Peyer's patch (tissue), 4 donors: ENCODE measurements around the gene ZNF729. TPM values are rescaled to one million over a fixed set of nuclear protein-coding genes. Genes with fewer than 3 reads are reported as not detected.

Experiments used
- DNase-seq, 3 donors: peaks; one replicate each; pipeline ENCODE4 v3.0.0-alpha.2; 2017 to 2019
- H3K27ac ChIP-seq, 4 donors: fragments of 200-600 bp; sonication (generic); one replicate each; pipeline ENCODE4 v1.5.1; 2016 to 2019
- H3K27me3 ChIP-seq, 2 donors: fragments of 200-600 bp; sonication (generic); one replicate each; pipeline ENCODE4 v1.5.1; 2019
- H3K36me3 ChIP-seq, 3 donors: fragments of 200-600 bp; sonication (generic); one replicate each; pipeline ENCODE4 v1.5.1; 2016 to 2019
- H3K4me1 ChIP-seq, 4 donors: fragments of 200-600 bp; sonication (generic); one replicate each; pipeline ENCODE4 v1.5.1; 2016 to 2019
- H3K4me3 ChIP-seq, 4 donors: fragments of 200-600 bp; sonication (generic); 1 replicate in 3 of 4; 2 replicates in 1 of 4; pipeline ENCODE4 v1.5.1; 2016 to 2019; ENCODE audit warnings: mild to moderate bottlenecking in 1 of 4
- H3K9me3 ChIP-seq, 4 donors: fragments of 200-600 bp; sonication (generic); one replicate each; pipeline ENCODE4 v1.5.1; 2016 to 2019; ENCODE audit warnings: mild to moderate bottlenecking in 1 of 4
- CTCF ChIP-seq, 6 experiments: fragments of 450-650 bp in 4 of 6; fragments of 200-600 bp in 2 of 6; sonication (generic) in 1 of 6; IDR thresholded peaks; one replicate each; pipeline ENCODE4 v1.5.1; 2017 to 2019; ENCODE audit warnings: antibody characterized with exemption in 6 of 6, mild to moderate bottlenecking in 3 of 6, moderate library complexity in 1 of 6
- POLR2A ChIP-seq, 2 donors: fragments of 450-650 bp; IDR thresholded peaks; one replicate each; pipeline ENCODE4 v1.5.1; 2017; ENCODE audit warnings: antibody characterized with exemption in 2 of 2, mild to moderate bottlenecking in 2 of 2, moderate library complexity in 2 of 2
- small RNA-seq, 2 donors: library from RNA; depleted of rRNA; stranded (forward); fragments of <200 nt; gene quantifications; one replicate each; pipeline ENCODE3, GENCODE V24; 2016
- total RNA-seq, 4 donors: library from RNA; depleted of rRNA; stranded (reverse); fragments of >200 nt; gene quantifications; one replicate each; pipeline ENCODE4 v1.1.0, GENCODE V29; 2016

The ZNF729 gene
- total RNA-seq, 4 donors from 2014 or later: not detected

GRCh38 chr19:22335716-22336115 lies 49.5 kb downstream of the ZNF729 start:
- Histone ChIP-seq H3K9me3 (no peaks in the 10 kb centered on the region), H3K4me3 (no peak overlapping the region), H3K27ac (no peak overlapping the region), H3K27me3 (no peaks in the 10 kb centered on the region), H3K36me3 (no peaks in the 10 kb centered on the region), H3K4me1 (no peaks in the 10 kb centered on the region)
- DNase-seq: no peak
- TF ChIP-seq CTCF (IDR thresholded peaks at IDR 0.05) (no peak), POLR2A (IDR thresholded peaks at IDR 0.05) (no peak)

GRCh38 chr19:22354665-22355064 lies 68.4 kb downstream of the ZNF729 start:
- no peak for DNase-seq
- H3K4me1 ChIP-seq: no peaks in the 10 kb centered on the region
- peaks cover 0 to 2% (median 0%) of the 10 kb centered on the region in 4 donors for H3K9me3 ChIP-seq
- H3K27ac ChIP-seq: no peak overlapping the region
- TF ChIP-seq CTCF (IDR thresholded peaks at IDR 0.05) (no peak), POLR2A (IDR thresholded peaks at IDR 0.05) (no peak)
- H3K36me3 ChIP-seq: no peaks in the 10 kb centered on the region
- no peaks in the 10 kb centered on the region for H3K27me3 ChIP-seq
- H3K4me3 ChIP-seq: no peak overlapping the region

Small RNA genes within 50 kb of the gene (small RNA-seq; reads per million reads assigned to genes)
- gene AC011494.1: 0 reads per million in 2 donors

Other genes with a start within 250 kb of the ZNF729 start
- gene ZNF257, start 234.0 kb upstream of the ZNF729 start, total RNA-seq: 1 to 10 TPM; 2.8 to 6.5 (median 4.4) TPM
- gene ZNF676, start 89.5 kb upstream of the ZNF729 start, total RNA-seq: 1 to 10 TPM in 1 of 4 donors, under 1 TPM in 2, not detected in 1; 0.35 to 5.0 (median 0.76) TPM
- gene ZNF98, start 135.9 kb downstream of the ZNF729 start, total RNA-seq: not detected